IMR-90 (cell line): Measurements from ENCODE around the gene KRTAP3-1. TPM values are rescaled to one million over a fixed set of nuclear protein-coding genes. Genes with fewer than 3 reads are reported as not detected.

Experiments
- ATAC-seq: fragments of 200-7000 bp; cut with Tn5 transposase; 2 replicates; pipeline ENCODE4 v1.9.1; 2020; ENCODE audit warnings: low read depth, mild to moderate bottlenecking, moderate library complexity
- BruUV-seq: library from RNA; stranded (reverse); fragments of 400-500 nt; replicated peaks from 2 replicates; lab custom pipeline; 2021; lab: Mats Ljungman, UMichigan
- CTCF ChIA-PET: fragments of 300-600 bp; formaldehyde crosslinking; extraction: SDS; loops from one replicate; lab custom pipeline; 2021; ENCODE audit warnings: antibody characterized with exemption; lab: Yijun Ruan, JAX
- POLR2A ChIA-PET: fragments of 300-600 bp; sonication (Branson Sonifier 250); formaldehyde crosslinking; loops from one replicate; lab custom pipeline; 2022; ENCODE audit warnings: antibody characterized with exemption; ENCODE audit not compliant: unreplicated experiment; lab: Charles Lee
- DNase-seq: peaks from one replicate; pipeline ENCODE4 v3.0.0; 2013
- H2AFZ ChIP-seq: replicated peaks from 2 replicates; pipeline ENCODE3; 2013; ENCODE audit warnings: low read length, mild to moderate bottlenecking; ENCODE audit not compliant: poor library complexity
- H2AK5ac ChIP-seq: 2 replicates; pipeline ENCODE4 v1.6.1; 2013; ENCODE audit warnings: low read depth, low read length, inconsistent platforms
- H2AK9ac ChIP-seq: replicated peaks from 2 replicates; pipeline ENCODE3; 2013; ENCODE audit warnings: mild to moderate bottlenecking, low read depth, low read length, moderate library complexity; ENCODE audit not compliant: poor library complexity
- H2BK120ac ChIP-seq: 2 replicates; pipeline ENCODE4 v1.6.1; 2013; ENCODE audit warnings: low read depth, low read length, inconsistent platforms
- H2BK15ac ChIP-seq: 3 replicates; pipeline ENCODE4 v1.6.1; 2013; ENCODE audit warnings: low read depth, low read length, inconsistent platforms
- H2BK20ac ChIP-seq: 2 replicates; pipeline ENCODE4 v1.6.1; 2013; ENCODE audit warnings: low read depth, mild to moderate bottlenecking, inconsistent platforms, low read length, moderate library complexity
- H2BK5ac ChIP-seq: 2 replicates; pipeline ENCODE4 v1.6.1; 2013; ENCODE audit warnings: mild to moderate bottlenecking, low read depth, low read length, inconsistent platforms; ENCODE audit not compliant: poor library complexity, severe bottlenecking
- H3K14ac ChIP-seq: replicated peaks from 2 replicates; pipeline ENCODE4 v1.6.1; 2013; ENCODE audit warnings: low read depth, low read length, inconsistent platforms
- H3K18ac ChIP-seq: 2 replicates; pipeline ENCODE4 v1.6.1; 2013; ENCODE audit warnings: low read depth, low read length, control low read depth
- H3K23ac ChIP-seq: 2 replicates; pipeline ENCODE4 v1.6.1; 2013; ENCODE audit warnings: low read depth, low read length, inconsistent platforms
- H3K27ac ChIP-seq: 2 replicates; pipeline ENCODE4 v1.5.1; 2013; ENCODE audit warnings: mild to moderate bottlenecking, control low read depth, low read length; ENCODE audit not compliant: insufficient read depth
- H3K27me3 ChIP-seq: 2 replicates; pipeline ENCODE4 v1.6.1; 2013; ENCODE audit warnings: low read length; ENCODE audit not compliant: control insufficient read depth, insufficient read depth
- H3K36me3 ChIP-seq: 2 replicates; pipeline ENCODE4 v1.6.1; 2013; ENCODE audit warnings: low read length, mixed read lengths; ENCODE audit not compliant: control insufficient read depth, insufficient read depth
- H3K4ac ChIP-seq: 2 replicates; pipeline ENCODE4 v1.6.1; 2013; ENCODE audit warnings: low read depth, low read length, inconsistent platforms
- H3K4me1 ChIP-seq: 2 replicates; pipeline ENCODE4 v1.6.1; 2013; ENCODE audit warnings: low read length, mixed read lengths; ENCODE audit not compliant: control insufficient read depth, insufficient read depth
- H3K4me2 ChIP-seq: 2 replicates; pipeline ENCODE4 v1.6.1; 2013; ENCODE audit warnings: low read depth, mild to moderate bottlenecking, control low read depth, low read length, moderate library complexity
- H3K4me3 ChIP-seq: 2 replicates; pipeline ENCODE4 v1.5.1; 2013; ENCODE audit warnings: low read depth, mild to moderate bottlenecking, control low read depth, low read length, moderate library complexity; ENCODE audit not compliant: insufficient read depth
- H3K56ac ChIP-seq: 2 replicates; pipeline ENCODE4 v1.6.1; 2013; ENCODE audit warnings: low read length, inconsistent platforms; ENCODE audit not compliant: insufficient read depth; ENCODE audit errors: extremely low read depth
- H3K79me1 ChIP-seq, 2 experiments: 2 replicates each; pipeline ENCODE4 v1.6.1; 2013; ENCODE audit warnings: low read length in 2 of 2, inconsistent platforms in 1 of 2, low read depth in 1 of 2
- H3K9ac ChIP-seq: 2 replicates; pipeline ENCODE4 v1.6.1; 2013; ENCODE audit warnings: low read depth, low read length, control low read depth
- H3K9me1 ChIP-seq: 2 replicates; pipeline ENCODE4 v1.6.1; 2013; ENCODE audit warnings: low read length, inconsistent platforms; ENCODE audit not compliant: insufficient read depth
- H3K9me3 ChIP-seq: 2 replicates; pipeline ENCODE4 v1.6.1; 2013; ENCODE audit warnings: low read length; ENCODE audit not compliant: control insufficient read depth, insufficient read depth
- H4K20me1 ChIP-seq: 2 replicates; pipeline ENCODE4 v1.6.1; 2013; ENCODE audit warnings: low read length, inconsistent platforms; ENCODE audit not compliant: insufficient read depth
- H4K5ac ChIP-seq: 2 replicates; pipeline ENCODE4 v1.6.1; 2013; ENCODE audit warnings: mild to moderate bottlenecking, low read depth, low read length, control low read depth
- H4K8ac ChIP-seq, 2 experiments: 2 replicates each; pipeline ENCODE4 v1.6.1; 2013; ENCODE audit warnings: low read depth in 2 of 2, low read length in 2 of 2, control low read depth in 1 of 2, inconsistent platforms in 1 of 2
- H4K91ac ChIP-seq: 2 replicates; pipeline ENCODE4 v1.6.1; 2013; ENCODE audit warnings: low read depth, low read length, inconsistent platforms; ENCODE audit not compliant: insufficient read depth
- BHLHE40 ChIP-seq: fragments of 150-350 bp; IDR thresholded peaks from 2 replicates; pipeline ENCODE4 v1.6.1; 2016; ENCODE audit warnings: mild to moderate bottlenecking, low read depth, low read length
- CHD1 ChIP-seq: IDR thresholded peaks from 2 replicates; pipeline ENCODE4 v1.6.1; 2012; ENCODE audit warnings: low read depth, low read length, improper control_type of control experiment
- FOS ChIP-seq: fragments of 150-350 bp; IDR thresholded peaks from 2 replicates; pipeline ENCODE4 v1.6.1; 2016; ENCODE audit warnings: low read depth, low read length
- MAFK ChIP-seq: IDR thresholded peaks from 2 replicates; pipeline ENCODE4 v1.6.1; 2012; ENCODE audit warnings: low read depth, low read length, improper control_type of control experiment
- MAZ ChIP-seq: IDR thresholded peaks from 2 replicates; pipeline ENCODE4 v1.6.1; 2012; ENCODE audit warnings: low read depth, mild to moderate bottlenecking, low read length, improper control_type of control experiment, moderate library complexity, borderline replicate concordance
- MXI1 ChIP-seq: IDR thresholded peaks from 2 replicates; pipeline ENCODE4 v1.6.1; 2012; ENCODE audit warnings: low read depth, mild to moderate bottlenecking, low read length, moderate library complexity, borderline replicate concordance
- NFE2L2 ChIP-seq: fragments of 150-350 bp; IDR thresholded peaks from 2 replicates; pipeline ENCODE4 v1.6.1; 2016; ENCODE audit warnings: low read depth, mild to moderate bottlenecking, low read length
- RAD21 ChIP-seq: IDR thresholded peaks from 2 replicates; pipeline ENCODE4 v1.6.1; 2012; ENCODE audit warnings: low read length, improper control_type of control experiment
- RCOR1 ChIP-seq: IDR thresholded peaks from 2 replicates; pipeline ENCODE4 v1.6.1; 2012; ENCODE audit warnings: mild to moderate bottlenecking, low read length, improper control_type of control experiment; ENCODE audit not compliant: insufficient replicate concordance
- RFX5 ChIP-seq: IDR thresholded peaks from 2 replicates; pipeline ENCODE4 v1.8.0; 2012; ENCODE audit warnings: low read depth, mild to moderate bottlenecking, low read length, moderate library complexity
- dilution Hi-C: fragments of 300-500 bp; cut with HindIII; formaldehyde crosslinking; loops from one replicate; pipeline ENCODE4 v1.14.3; 2018; ENCODE audit warnings: low sequenced_read_pairs; ENCODE audit not compliant: unreplicated experiment
- in situ Hi-C: fragments of 300-500 bp; cut with MboI; formaldehyde crosslinking; loops from 3 replicates; pipeline ENCODE4 v1.14.3; 2019; ENCODE audit warnings: low sequenced_read_pairs, inconsistent platforms, mixed read lengths
- intact Hi-C: fragments of 100-400 bp; cut with micrococcal nuclease; formaldehyde crosslinking; loops from 2 replicates; pipeline ENCODE4 v1.10.0; 2022
- polyA plus RNA-seq, 3 experiments: library from polyadenylated mRNA; depleted of rRNA; stranded (reverse); fragments of >200 nt; gene quantifications; 2 replicates each; pipeline ENCODE4 v1.2.3, GENCODE V29; 2012; ENCODE audit warnings: low replicate concordance in 1 of 3
- total RNA-seq: library from RNA; depleted of rRNA; stranded (reverse); fragments of >200 nt; gene quantifications from 2 replicates; pipeline ENCODE4 v1.2.3, GENCODE V29; 2012
- TF ChIP-seq, protein P1 (sequence below): conservative IDR thresholded peaks from 2 replicates; pipeline ENCODE4 v1.5.1; 2012; ENCODE audit warnings: mild to moderate bottlenecking, low read depth, low read length, improper control_type of control experiment

KRTAP3-1 gene
- total and polyA plus RNA-seq, 2 of the 4 experiments (the other 2 are of a cell fraction), result not detected

GRCh38 chr17:41020336-41020735, 11.4 kb upstream of the KRTAP3-1 start:
- Histone ChIP-seq H2BK5ac (no peak overlapping the region), H3K4ac (no peak overlapping the region), H4K91ac (no peak overlapping the region), H2BK15ac (no peak overlapping the region), H3K4me1 (no peaks in the 10 kb centered on the region), H3K23ac (no peak overlapping the region), H3K9me1 (no peaks in the 10 kb centered on the region), H4K5ac (no peak overlapping the region), H3K14ac (no peak overlapping the region), H4K20me1 (no peaks in the 10 kb centered on the region), H2AFZ (no peak overlapping the region), H3K56ac (no peak overlapping the region), H3K18ac (no peak overlapping the region), H3K4me3 (no peak overlapping the region), H3K27me3 (no peaks in the 10 kb centered on the region; the same call in 1 of the 2 replicates), H3K4me2 (no peak overlapping the region), H2BK120ac (no peak overlapping the region), H2AK5ac (no peak overlapping the region), H3K27ac (no peak overlapping the region), H3K9me3 (no peaks in the 10 kb centered on the region; the same call in 1 of the 2 replicates), H2BK20ac (no peak overlapping the region), H2AK9ac (no peak overlapping the region), H4K8ac (no peak overlapping the region), H3K79me1 (no peaks in the 10 kb centered on the region), H3K36me3 (no peaks in the 10 kb centered on the region), H3K9ac (no peak overlapping the region)
- TF ChIP-seq RAD21 (no peak), MAFK (no peak), BHLHE40 (no peak), MAZ (no peak), FOS (no peak), MXI1 (no peak), NFE2L2 (no peak), RCOR1 (no peak), RFX5 (no peak), CHD1 (no peak)
- TF ChIP-seq, protein P1, sequence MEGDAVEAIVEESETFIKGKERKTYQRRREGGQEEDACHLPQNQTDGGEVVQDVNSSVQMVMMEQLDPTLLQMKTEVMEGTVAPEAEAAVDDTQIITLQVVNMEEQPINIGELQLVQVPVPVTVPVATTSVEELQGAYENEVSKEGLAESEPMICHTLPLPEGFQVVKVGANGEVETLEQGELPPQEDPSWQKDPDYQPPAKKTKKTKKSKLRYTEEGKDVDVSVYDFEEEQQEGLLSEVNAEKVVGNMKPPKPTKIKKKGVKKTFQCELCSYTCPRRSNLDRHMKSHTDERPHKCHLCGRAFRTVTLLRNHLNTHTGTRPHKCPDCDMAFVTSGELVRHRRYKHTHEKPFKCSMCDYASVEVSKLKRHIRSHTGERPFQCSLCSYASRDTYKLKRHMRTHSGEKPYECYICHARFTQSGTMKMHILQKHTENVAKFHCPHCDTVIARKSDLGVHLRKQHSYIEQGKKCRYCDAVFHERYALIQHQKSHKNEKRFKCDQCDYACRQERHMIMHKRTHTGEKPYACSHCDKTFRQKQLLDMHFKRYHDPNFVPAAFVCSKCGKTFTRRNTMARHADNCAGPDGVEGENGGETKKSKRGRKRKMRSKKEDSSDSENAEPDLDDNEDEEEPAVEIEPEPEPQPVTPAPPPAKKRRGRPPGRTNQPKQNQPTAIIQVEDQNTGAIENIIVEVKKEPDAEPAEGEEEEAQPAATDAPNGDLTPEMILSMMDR, result no peak
- dilution Hi-C loops (no loop called here), in situ Hi-C loops (no loop called here), intact Hi-C loops (no loop called here)
- POLR2A ChIA-PET, result no interaction called here
- no TSS peak for BruUV-seq
- ATAC-seq, result no peak
- no peak for DNase-seq
- CTCF ChIA-PET, result interaction anchor here (1.0 kb wide), 1 partner anchor 11 kb away, joined by 3 read pairs; no protein-coding TSS in a partner anchor
